Glutamatergic neuron (in vitro differentiated cells): ENCODE measurements around the gene ABCC10. TPM values are rescaled to one million over a fixed set of nuclear protein-coding genes. Genes with fewer than 3 reads are reported as not detected.
"Not testable (repeated sequence)": the region's sequence is repeated elsewhere in the genome, so short reads cannot be mapped to it uniquely, and the experiment has no call there.

Experiments
- DNase-seq: peaks from one replicate; pipeline ENCODE4 v3.0.0; 2022
- H3K27ac Mint-ChIP-seq: one replicate; pipeline ENCODE4 v1.8.0; 2020; ENCODE audit warnings: mild to moderate bottlenecking, mixed read lengths, inconsistent platforms; ENCODE audit not compliant: unreplicated experiment
- H3K27me3 Mint-ChIP-seq: one replicate; pipeline ENCODE4 v1.8.0; 2020; ENCODE audit warnings: mild to moderate bottlenecking, moderate library complexity, mixed read lengths, inconsistent platforms; ENCODE audit not compliant: unreplicated experiment
- H3K36me3 Mint-ChIP-seq: one replicate; pipeline ENCODE4 v1.8.0; 2020; ENCODE audit warnings: mild to moderate bottlenecking, mixed read lengths, inconsistent platforms; ENCODE audit not compliant: unreplicated experiment
- H3K4me1 Mint-ChIP-seq: one replicate; pipeline ENCODE4 v1.8.0; 2020; ENCODE audit warnings: mild to moderate bottlenecking, low read depth, mixed read lengths, inconsistent platforms; ENCODE audit not compliant: unreplicated experiment
- H3K4me3 Mint-ChIP-seq: one replicate; pipeline ENCODE4 v1.8.0; 2020; ENCODE audit warnings: mild to moderate bottlenecking, mixed read lengths, inconsistent platforms; ENCODE audit not compliant: unreplicated experiment
- H3K9me3 Mint-ChIP-seq: one replicate; pipeline ENCODE4 v1.8.0; 2020; ENCODE audit warnings: mild to moderate bottlenecking, moderate library complexity, mixed read lengths, inconsistent platforms; ENCODE audit not compliant: unreplicated experiment
- total RNA-seq: library from RNA; stranded (reverse); fragmentation: NEBNext Ultra II Directional; extraction: Animal tissue kit (Norgen Biotek cat#: 25700); gene quantifications from one replicate; pipeline ENCODE4 v1.2.1, GENCODE V29; 2021; ENCODE audit not compliant: unreplicated experiment
- TF ChIP-seq, protein P1 (sequence below): fragments of 200-600 bp; sonication (generic); IDR thresholded peaks from one replicate; pipeline ENCODE4 v1.5.0; 2021; ENCODE audit not compliant: partially characterized antibody, unreplicated experiment

The ABCC10 gene
- total RNA-seq, 1 donor from 2014 or later = 94.8 TPM

DNA sequence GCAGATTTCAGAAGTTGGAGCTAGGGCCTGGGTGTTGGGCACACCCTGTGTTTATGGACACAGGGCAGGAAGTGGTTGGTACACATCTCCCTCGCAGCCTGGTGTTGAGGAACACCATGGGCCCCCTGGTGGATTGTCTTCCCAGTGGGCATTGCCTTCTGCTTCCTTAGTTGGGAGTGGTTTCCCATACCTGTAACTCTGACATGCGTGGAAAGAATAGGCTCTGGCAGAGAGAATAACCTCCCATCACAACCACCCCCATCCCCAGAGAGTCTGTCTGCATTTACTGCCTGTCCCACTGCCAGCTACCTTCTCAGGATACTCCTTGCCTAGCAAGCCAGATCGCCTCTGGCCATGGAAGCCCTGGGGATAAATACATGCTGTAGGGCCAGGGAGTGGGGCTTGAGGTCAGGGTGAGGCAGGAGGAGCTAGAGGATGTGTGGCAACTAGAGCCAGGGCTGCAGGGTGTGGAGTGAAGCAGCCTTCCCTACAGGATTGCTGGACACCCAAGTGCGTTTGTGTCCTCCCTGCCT is 68.1 kb downstream of the ABCC10 start:
- TF ChIP-seq, protein P1, sequence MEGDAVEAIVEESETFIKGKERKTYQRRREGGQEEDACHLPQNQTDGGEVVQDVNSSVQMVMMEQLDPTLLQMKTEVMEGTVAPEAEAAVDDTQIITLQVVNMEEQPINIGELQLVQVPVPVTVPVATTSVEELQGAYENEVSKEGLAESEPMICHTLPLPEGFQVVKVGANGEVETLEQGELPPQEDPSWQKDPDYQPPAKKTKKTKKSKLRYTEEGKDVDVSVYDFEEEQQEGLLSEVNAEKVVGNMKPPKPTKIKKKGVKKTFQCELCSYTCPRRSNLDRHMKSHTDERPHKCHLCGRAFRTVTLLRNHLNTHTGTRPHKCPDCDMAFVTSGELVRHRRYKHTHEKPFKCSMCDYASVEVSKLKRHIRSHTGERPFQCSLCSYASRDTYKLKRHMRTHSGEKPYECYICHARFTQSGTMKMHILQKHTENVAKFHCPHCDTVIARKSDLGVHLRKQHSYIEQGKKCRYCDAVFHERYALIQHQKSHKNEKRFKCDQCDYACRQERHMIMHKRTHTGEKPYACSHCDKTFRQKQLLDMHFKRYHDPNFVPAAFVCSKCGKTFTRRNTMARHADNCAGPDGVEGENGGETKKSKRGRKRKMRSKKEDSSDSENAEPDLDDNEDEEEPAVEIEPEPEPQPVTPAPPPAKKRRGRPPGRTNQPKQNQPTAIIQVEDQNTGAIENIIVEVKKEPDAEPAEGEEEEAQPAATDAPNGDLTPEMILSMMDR = no peak
- no peak overlapping the region for H3K4me3 Mint-ChIP-seq
- peaks cover 8% of the 10 kb centered on the region for H3K27me3 Mint-ChIP-seq
- H3K9me3 Mint-ChIP-seq = no peaks in the 10 kb centered on the region
- H3K36me3 Mint-ChIP-seq = peaks cover 4% of the 10 kb centered on the region
- no peak overlapping the region for H3K27ac Mint-ChIP-seq
- H3K4me1 Mint-ChIP-seq = peaks cover 19% of the 10 kb centered on the region
- no peak for DNase-seq

DNA sequence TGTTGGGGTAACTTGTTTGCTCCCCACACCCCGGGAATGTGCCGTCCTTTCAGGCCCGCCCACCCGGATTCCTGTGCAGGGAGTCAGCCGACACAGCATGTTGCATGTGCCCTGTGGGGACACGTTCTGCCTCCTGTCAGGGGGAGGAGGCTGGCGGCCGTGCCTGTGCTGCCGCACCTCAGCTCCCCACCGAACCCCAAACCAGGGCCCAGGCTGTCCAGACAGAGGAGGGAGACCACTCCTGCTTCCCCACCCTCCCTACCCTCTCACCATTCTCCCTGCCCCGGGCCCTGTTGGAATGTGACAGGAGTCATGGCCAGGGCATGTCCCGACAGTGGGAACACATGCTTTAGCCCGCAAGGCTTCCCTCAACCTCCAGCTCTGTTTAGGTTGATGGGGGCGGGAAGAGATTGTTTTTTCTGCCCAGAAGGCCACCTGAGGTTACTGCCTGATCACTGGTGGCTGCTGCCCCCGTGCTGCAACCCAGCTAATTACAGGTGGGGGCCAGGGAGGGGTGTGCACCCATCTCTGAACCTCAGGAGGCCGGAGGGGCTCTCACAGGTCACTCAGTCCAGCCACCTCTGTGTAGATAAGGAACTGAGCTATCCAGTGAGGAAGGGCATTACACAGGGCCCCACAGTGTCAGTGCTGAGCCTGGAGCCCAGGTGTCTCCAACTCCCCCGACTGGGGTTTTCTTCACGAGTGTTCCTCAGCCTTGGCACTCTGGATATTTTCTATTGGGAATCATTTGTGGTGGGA is 69.2 kb downstream of the ABCC10 start:
- TF ChIP-seq, protein P1 = no peak
- H3K27me3 Mint-ChIP-seq = peaks cover 8% of the 10 kb centered on the region
- H3K4me1 Mint-ChIP-seq = peaks cover 19% of the 10 kb centered on the region
- no peak overlapping the region for H3K4me3 Mint-ChIP-seq
- no peak for DNase-seq
- H3K27ac Mint-ChIP-seq = no peak overlapping the region
- peaks cover 4% of the 10 kb centered on the region for H3K36me3 Mint-ChIP-seq
- no peaks in the 10 kb centered on the region for H3K9me3 Mint-ChIP-seq

DNA sequence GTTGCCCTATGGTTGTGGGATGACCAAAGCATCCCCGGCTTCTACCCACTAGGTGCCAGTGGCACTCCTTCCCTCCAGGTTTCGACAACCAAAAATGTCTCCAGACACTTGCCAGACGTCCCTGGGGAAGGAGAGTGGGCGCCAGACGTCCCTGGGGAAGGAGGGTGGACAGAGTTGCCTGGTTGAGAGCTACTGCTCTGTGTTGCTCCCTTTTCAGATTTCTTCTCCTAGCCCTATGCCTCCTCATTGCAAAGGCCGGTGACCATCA is 69.7 kb downstream of the ABCC10 start:
- Mint-ChIP-seq H3K9me3 (no peaks in the 10 kb centered on the region), H3K36me3 (peaks cover 4% of the 10 kb centered on the region), H3K27ac (no peak overlapping the region), H3K4me3 (no peak overlapping the region), H3K4me1 (peaks cover 19% of the 10 kb centered on the region), H3K27me3 (peaks cover 6% of the 10 kb centered on the region)
- TF ChIP-seq, protein P1 = no peak
- DNase-seq = no peak

DNA sequence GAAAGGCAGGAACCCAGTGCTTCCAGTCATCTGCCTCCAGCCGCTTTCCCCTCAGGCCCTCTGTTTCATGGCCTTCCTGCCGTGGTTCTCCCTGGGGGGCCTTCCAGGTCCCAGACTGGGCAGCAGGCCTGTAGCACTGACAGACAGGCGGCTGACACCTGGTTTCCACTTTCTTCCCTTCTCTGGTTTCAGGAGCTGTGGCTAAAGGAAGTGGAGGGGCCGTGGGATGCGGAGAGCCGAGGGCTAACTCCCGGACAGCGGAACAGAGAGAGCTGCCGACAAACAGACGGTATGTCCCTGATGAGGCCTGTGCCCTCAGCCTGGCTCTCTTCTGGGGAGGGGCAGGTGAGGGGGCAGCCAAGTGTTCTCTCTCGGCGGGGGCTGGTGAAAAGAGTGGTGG is 70.3 kb downstream of the ABCC10 start:
- H3K9me3 Mint-ChIP-seq = no peaks in the 10 kb centered on the region
- TF ChIP-seq, protein P1 = no peak
- peaks cover 4% of the 10 kb centered on the region for H3K36me3 Mint-ChIP-seq
- no peak overlapping the region for H3K4me3 Mint-ChIP-seq
- DNase-seq = no peak
- H3K27ac Mint-ChIP-seq = no peak overlapping the region
- peaks cover 8% of the 10 kb centered on the region for H3K27me3 Mint-ChIP-seq
- H3K4me1 Mint-ChIP-seq = peaks cover 15% of the 10 kb centered on the region

DNA sequence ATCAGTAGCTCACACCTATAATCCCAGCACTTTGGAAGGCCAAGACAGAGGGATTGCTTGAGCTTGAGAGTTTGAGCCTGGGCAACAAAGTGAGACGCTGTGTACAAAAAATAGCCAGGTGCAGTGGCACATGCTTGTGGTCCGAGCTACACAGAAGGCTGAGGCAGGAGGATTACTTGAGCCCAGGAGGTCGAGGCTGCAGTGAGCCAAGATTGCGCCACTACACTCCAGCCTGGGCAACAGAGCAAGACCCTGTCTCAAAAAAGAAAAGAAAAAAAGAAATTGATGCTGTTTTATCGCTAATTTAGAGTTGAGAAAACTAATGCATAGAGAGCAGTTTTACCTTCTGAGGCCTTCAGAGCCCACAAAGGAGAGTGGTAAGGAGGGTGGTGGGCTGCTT is 71.0 kb downstream of the ABCC10 start:
- H3K9me3 Mint-ChIP-seq, H3K36me3 Mint-ChIP-seq, H3K27me3 Mint-ChIP-seq, H3K4me3 Mint-ChIP-seq, DNase-seq, H3K27ac Mint-ChIP-seq: not testable (repeated sequence)
- H3K4me1 Mint-ChIP-seq = peaks cover 11% of the 10 kb centered on the region
